HG03354 (cell line): ENCODE measurements around the gene PDPN.

Source experiments
- ATAC-seq: cut with Tn5 transposase; IDR thresholded peaks from one replicate; pipeline ENCODE4 v1.9.1; 2021; ENCODE audit warnings: mild to moderate bottlenecking; ENCODE audit not compliant: unreplicated experiment, poor library complexity, severe bottlenecking

PDPN gene

DNA sequence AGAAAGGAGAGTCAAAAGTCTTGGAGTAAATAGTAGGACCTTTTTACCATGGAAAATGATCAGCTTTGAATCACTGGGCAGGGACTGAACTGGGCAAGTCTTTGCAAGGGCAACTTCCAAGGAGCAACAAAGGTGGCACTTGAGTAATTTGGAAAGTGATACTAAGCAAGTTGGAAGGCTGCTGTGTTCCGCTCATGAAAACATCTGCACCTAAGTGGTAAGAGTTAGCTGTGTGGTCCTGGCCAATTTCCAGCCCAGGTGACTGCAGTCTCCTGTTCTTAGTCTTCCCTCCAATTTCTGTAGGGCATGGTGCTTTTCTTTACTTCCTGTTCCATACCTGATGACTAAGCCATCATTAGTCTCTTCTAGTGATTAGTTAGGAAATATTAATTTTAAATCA is 80.8 kb downstream of the PDPN start:
- no peak for ATAC-seq

DNA sequence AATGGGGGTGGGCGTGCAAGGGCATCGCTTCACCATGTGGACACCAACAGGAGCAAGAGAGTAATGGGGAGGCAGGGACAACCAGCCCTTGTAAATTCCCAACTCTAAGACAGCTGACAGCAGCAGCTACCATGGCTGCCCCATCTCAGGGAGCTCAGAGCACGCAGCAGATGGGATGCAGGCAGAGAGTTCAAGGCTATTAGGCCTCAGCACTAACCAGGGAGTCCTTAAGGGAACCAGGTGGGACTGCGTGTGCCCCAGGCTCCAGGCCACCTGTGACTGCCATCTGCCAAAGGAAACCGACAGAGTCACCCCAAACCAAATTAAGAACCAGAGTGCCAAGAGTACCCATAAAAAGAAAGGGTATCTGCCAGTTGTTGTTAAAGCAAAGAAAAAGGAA is 82.7 kb downstream of the PDPN start:
- ATAC-seq, result no peak
